ENCODE measurements around the gene AHDC1. TPM values are rescaled to one million over a fixed set of nuclear protein-coding genes. Genes with fewer than 3 reads are reported as not detected.

The AHDC1 gene
- total and polyA plus RNA-seq, 2 of the 13 experiments (the other 11 are each of a cell fraction or from before 2014, with no cell fraction given), result 1.0 to 2.7 TPM

- TF ChIP-seq ZNF317 (CRISPR knock-in tag; IDR thresholded peaks at IDR 0.05) (no peak), FOXM1 (CRISPR knock-in tag; IDR thresholded peaks at IDR 0.05) (no peak), ELF3 (CRISPR knock-in tag; IDR thresholded peaks at IDR 0.05) (no peak), THAP11 (CRISPR knock-in tag; IDR thresholded peaks at IDR 0.05) (peak; percentile 73), ZBED4 (CRISPR knock-in tag; IDR thresholded peaks at IDR 0.05; ENCODE audit: borderline replicate concordance) (peak; percentile 49; the same call in 1 of the 2 replicates), PBX2 (CRISPR knock-in tag; IDR thresholded peaks at IDR 0.05) (peak; percentile 52; the same call in 1 of the 2 replicates), ZNF121 (CRISPR knock-in tag; IDR thresholded peaks at IDR 0.05) (no peak), ZNF441 (CRISPR knock-in tag; IDR thresholded peaks at IDR 0.05; ENCODE audit: borderline replicate concordance) (0 out of 2 replicates have a peak, but pooled peaks have one; percentile 46), ZNF451 (CRISPR knock-in tag; IDR thresholded peaks at IDR 0.05) (no peak), ELK4 (CRISPR knock-in tag; IDR thresholded peaks at IDR 0.05; ENCODE audit: borderline replicate concordance) (no peak), NPAS2 (CRISPR knock-in tag; IDR thresholded peaks at IDR 0.05; ENCODE audit: borderline replicate concordance) (no peak), SMARCC2 (IDR thresholded peaks at IDR 0.05) (no peak), GABPA (IDR thresholded peaks at IDR 0.05; ENCODE audit: low read depth, low read length) (no peak), GABPA (CRISPR knock-in tag; IDR thresholded peaks at IDR 0.05; ENCODE audit: low read depth) (no peak), CEBPZ (IDR thresholded peaks at IDR 0.05; ENCODE audit: low read length) (no peak)
- TF ChIP-seq, protein P1, sequence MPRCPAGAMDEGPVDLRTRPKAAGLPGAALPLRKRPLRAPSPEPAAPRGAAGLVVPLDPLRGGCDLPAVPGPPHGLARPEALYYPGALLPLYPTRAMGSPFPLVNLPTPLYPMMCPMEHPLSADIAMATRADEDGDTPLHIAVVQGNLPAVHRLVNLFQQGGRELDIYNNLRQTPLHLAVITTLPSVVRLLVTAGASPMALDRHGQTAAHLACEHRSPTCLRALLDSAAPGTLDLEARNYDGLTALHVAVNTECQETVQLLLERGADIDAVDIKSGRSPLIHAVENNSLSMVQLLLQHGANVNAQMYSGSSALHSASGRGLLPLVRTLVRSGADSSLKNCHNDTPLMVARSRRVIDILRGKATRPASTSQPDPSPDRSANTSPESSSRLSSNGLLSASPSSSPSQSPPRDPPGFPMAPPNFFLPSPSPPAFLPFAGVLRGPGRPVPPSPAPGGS (CRISPR knock-in tag; IDR thresholded peaks at IDR 0.05), result no peak
- TF ChIP-seq, protein P2, sequence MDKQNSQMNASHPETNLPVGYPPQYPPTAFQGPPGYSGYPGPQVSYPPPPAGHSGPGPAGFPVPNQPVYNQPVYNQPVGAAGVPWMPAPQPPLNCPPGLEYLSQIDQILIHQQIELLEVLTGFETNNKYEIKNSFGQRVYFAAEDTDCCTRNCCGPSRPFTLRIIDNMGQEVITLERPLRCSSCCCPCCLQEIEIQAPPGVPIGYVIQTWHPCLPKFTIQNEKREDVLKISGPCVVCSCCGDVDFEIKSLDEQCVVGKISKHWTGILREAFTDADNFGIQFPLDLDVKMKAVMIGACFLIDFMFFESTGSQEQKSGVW (CRISPR knock-in tag; IDR thresholded peaks at IDR 0.05; ENCODE audit: borderline replicate concordance), result no peak
Measured at GRCh38 chr1:27602462-27603308, 1.3 kb downstream of the AHDC1 start (continued).

Data from HepG2 (cell line).